Measurements from ENCODE around the gene MYL1. TPM values are rescaled to one million over a fixed set of nuclear protein-coding genes. Genes with fewer than 3 reads are reported as not detected.

MYL1 gene
- total RNA-seq, 1 experiment from 2014 or later = not detected

DNA sequence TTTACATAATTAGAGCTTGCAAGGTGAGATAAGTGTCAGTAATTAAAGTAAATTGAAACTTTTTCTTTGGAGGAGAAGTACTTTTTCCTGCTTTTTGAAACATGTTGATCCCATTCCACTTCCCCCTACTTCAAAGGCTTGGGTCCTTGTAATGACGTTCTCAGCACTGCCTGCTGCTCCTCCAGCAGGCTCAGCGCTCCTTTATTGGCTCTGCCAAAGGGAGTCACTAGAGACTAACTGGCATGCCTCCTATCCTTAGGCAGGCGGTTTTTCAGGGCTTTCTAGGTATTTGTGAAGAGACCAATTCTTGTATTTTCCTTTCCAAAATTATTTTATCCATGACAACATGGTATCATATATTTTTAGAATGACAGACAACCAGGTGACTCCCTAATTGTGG lies 45.8 kb downstream of the MYL1 start:
- H2AFZ ChIP-seq = no peak overlapping the region
- H3K4me2 ChIP-seq = no peak overlapping the region
- DNase-seq = no peak
- H3K4me1 ChIP-seq (replicated peaks; ENCODE audit: insufficient read depth) = no peaks in the 10 kb centered on the region
- H3K27me3 ChIP-seq (ENCODE audit: insufficient read depth, low read depth) = no peaks in the 10 kb centered on the region
- no peaks in the 10 kb centered on the region for H3F3A ChIP-seq (ENCODE audit: insufficient read depth, low read depth)
- H3K4me3 ChIP-seq = no peak overlapping the region
- no peaks in the 10 kb centered on the region for H3K9me2 ChIP-seq (ENCODE audit: insufficient read depth)
- TF ChIP-seq EZH2 (IDR thresholded peaks at IDR 0.05; ENCODE audit: low read depth) = no peak
- TF ChIP-seq, protein P1, sequence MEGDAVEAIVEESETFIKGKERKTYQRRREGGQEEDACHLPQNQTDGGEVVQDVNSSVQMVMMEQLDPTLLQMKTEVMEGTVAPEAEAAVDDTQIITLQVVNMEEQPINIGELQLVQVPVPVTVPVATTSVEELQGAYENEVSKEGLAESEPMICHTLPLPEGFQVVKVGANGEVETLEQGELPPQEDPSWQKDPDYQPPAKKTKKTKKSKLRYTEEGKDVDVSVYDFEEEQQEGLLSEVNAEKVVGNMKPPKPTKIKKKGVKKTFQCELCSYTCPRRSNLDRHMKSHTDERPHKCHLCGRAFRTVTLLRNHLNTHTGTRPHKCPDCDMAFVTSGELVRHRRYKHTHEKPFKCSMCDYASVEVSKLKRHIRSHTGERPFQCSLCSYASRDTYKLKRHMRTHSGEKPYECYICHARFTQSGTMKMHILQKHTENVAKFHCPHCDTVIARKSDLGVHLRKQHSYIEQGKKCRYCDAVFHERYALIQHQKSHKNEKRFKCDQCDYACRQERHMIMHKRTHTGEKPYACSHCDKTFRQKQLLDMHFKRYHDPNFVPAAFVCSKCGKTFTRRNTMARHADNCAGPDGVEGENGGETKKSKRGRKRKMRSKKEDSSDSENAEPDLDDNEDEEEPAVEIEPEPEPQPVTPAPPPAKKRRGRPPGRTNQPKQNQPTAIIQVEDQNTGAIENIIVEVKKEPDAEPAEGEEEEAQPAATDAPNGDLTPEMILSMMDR (conservative IDR thresholded peaks at IDR 0.05) = no peak
- POLR2A ChIA-PET (ENCODE audit: unreplicated experiment) = no interaction called here
- H3K79me2 ChIP-seq (ENCODE audit: low read depth) = no peaks in the 10 kb centered on the region
- no TSS peak for BruUV-seq (replicated peaks)
- intact Hi-C loops (cut with micrococcal nuclease; ENCODE audit: unreplicated experiment) = no loop called here
- no peaks in the 10 kb centered on the region for H3K9me3 ChIP-seq (ENCODE audit: insufficient read depth, low read depth)
- H4K20me1 ChIP-seq (ENCODE audit: insufficient read depth) = no peaks in the 10 kb centered on the region
- CTCF ChIA-PET = no interaction called here
- no peak overlapping the region for H3K27ac ChIP-seq
- no peaks in the 10 kb centered on the region for H3K36me3 ChIP-seq (ENCODE audit: low read depth)

DNA sequence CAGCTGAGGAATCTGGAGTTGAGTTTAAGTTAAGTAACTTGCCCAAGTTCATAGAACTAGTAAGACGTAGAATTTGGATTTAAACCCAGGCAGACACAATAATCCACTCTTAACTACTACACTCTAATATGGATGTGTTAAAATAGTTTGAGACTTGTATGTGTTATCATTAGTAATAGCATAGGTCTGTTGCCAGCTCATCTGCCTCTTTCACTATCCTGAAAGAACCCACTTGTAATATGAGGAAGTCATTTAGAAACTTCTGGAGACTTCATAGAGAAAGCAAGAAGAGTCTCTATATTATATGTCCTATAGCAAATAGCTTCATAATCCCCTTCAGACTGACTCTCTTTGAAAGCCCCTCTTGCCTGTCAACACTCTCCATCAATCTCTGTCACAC lies 46.7 kb downstream of the MYL1 start:
- Histone ChIP-seq H3K27ac (no peak overlapping the region), H4K20me1 (ENCODE audit: insufficient read depth) (no peaks in the 10 kb centered on the region), H3K27me3 (ENCODE audit: insufficient read depth, low read depth) (no peaks in the 10 kb centered on the region), H3K9me3 (ENCODE audit: insufficient read depth, low read depth) (no peaks in the 10 kb centered on the region), H3K79me2 (ENCODE audit: low read depth) (no peaks in the 10 kb centered on the region), H3K9me2 (ENCODE audit: insufficient read depth) (no peaks in the 10 kb centered on the region), H3K4me1 (replicated peaks; ENCODE audit: insufficient read depth) (no peaks in the 10 kb centered on the region), H2AFZ (no peak overlapping the region), H3K4me2 (no peak overlapping the region), H3K4me3 (no peak overlapping the region), H3F3A (ENCODE audit: insufficient read depth, low read depth) (no peaks in the 10 kb centered on the region), H3K36me3 (ENCODE audit: low read depth) (no peaks in the 10 kb centered on the region)
- CTCF ChIA-PET = no interaction called here
- intact Hi-C loops (cut with micrococcal nuclease; ENCODE audit: unreplicated experiment) = no loop called here
- DNase-seq = no peak
- POLR2A ChIA-PET (ENCODE audit: unreplicated experiment) = no interaction called here
- no TSS peak for BruUV-seq (replicated peaks)
- TF ChIP-seq, protein P1 (conservative IDR thresholded peaks at IDR 0.05) = no peak
- TF ChIP-seq EZH2 (IDR thresholded peaks at IDR 0.05; ENCODE audit: low read depth) = no peak

DNA sequence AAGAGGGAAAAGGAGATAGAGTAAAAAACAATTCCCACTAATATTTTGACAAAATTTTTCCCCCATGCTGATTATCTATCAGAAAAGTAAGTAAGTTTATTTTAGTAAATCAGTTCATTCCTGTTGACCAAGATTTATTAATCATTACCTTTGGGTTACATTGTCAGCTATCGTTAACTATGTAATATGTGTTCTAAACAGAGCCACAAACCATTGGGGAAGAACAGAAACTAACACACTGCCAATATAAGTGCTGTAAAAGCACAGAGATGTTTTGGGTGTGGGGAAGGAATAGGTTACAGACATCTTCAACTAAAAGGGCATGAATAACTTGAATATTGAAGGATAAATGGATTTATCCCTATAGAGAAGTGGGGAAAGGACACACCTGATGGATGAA lies 47.3 kb downstream of the MYL1 start:
- Histone ChIP-seq H3K4me2 (no peak overlapping the region), H3K9me3 (ENCODE audit: insufficient read depth, low read depth) (no peaks in the 10 kb centered on the region), H3K27ac (no peak overlapping the region), H3K4me1 (replicated peaks; ENCODE audit: insufficient read depth) (no peaks in the 10 kb centered on the region), H4K20me1 (ENCODE audit: insufficient read depth) (no peaks in the 10 kb centered on the region), H3F3A (ENCODE audit: insufficient read depth, low read depth) (no peaks in the 10 kb centered on the region), H3K79me2 (ENCODE audit: low read depth) (no peaks in the 10 kb centered on the region), H3K36me3 (ENCODE audit: low read depth) (no peaks in the 10 kb centered on the region), H3K9me2 (ENCODE audit: insufficient read depth) (no peaks in the 10 kb centered on the region), H3K4me3 (no peak overlapping the region), H3K27me3 (ENCODE audit: insufficient read depth, low read depth) (no peaks in the 10 kb centered on the region), H2AFZ (no peak overlapping the region)
- CTCF ChIA-PET = no interaction called here
- POLR2A ChIA-PET (ENCODE audit: unreplicated experiment) = no interaction called here
- BruUV-seq (replicated peaks) = no TSS peak
- DNase-seq = no peak
- intact Hi-C loops (cut with micrococcal nuclease; ENCODE audit: unreplicated experiment) = no loop called here
- TF ChIP-seq, protein P1 (conservative IDR thresholded peaks at IDR 0.05) = no peak
- no peak for TF ChIP-seq EZH2 (IDR thresholded peaks at IDR 0.05; ENCODE audit: low read depth)
